HepG2 (cell line): Measurements from ENCODE around the gene SLC16A5. TPM values are rescaled to one million over a fixed set of nuclear protein-coding genes. Genes with fewer than 3 reads are reported as not detected.

Source experiments
- CENPT ChIP-seq: sonication (generic); formaldehyde crosslinking; IDR thresholded peaks from 2 replicates; pipeline ENCODE4 v1.8.0; 2022; ENCODE audit warnings: low read depth, mild to moderate bottlenecking, moderate library complexity, missing genetic modification reagents
- DMAP1 ChIP-seq: IDR thresholded peaks from 2 replicates; pipeline ENCODE4 v1.6.1; 2016
- DPF2 ChIP-seq: sonication (generic); formaldehyde crosslinking; IDR thresholded peaks from 2 replicates; pipeline ENCODE4 v1.4.0; 2020; ENCODE audit warnings: mild to moderate bottlenecking, low read depth, missing genetic modification reagents, borderline replicate concordance
- FOXO1 ChIP-seq: sonication (generic); formaldehyde crosslinking; IDR thresholded peaks from 2 replicates; pipeline ENCODE4 v1.4.0; 2020; ENCODE audit warnings: missing genetic modification reagents
- HDAC6 ChIP-seq: fragments of 200-600 bp; sonication (generic); IDR thresholded peaks from 2 replicates; pipeline ENCODE4 v1.7.0; 2017; ENCODE audit warnings: mild to moderate bottlenecking, antibody characterized with exemption, low read length, low read depth
- HIVEP1 ChIP-seq: sonication (generic); formaldehyde crosslinking; IDR thresholded peaks from 2 replicates; pipeline ENCODE4 v1.4.0; 2020; ENCODE audit warnings: mild to moderate bottlenecking, missing genetic modification reagents
- KLF9 ChIP-seq: IDR thresholded peaks from 2 replicates; pipeline ENCODE4 v1.6.1; 2016; ENCODE audit warnings: low read depth
- NFIB ChIP-seq: sonication (generic); formaldehyde crosslinking; IDR thresholded peaks from 2 replicates; pipeline ENCODE4 v1.9.0; 2021; ENCODE audit warnings: missing genetic modification reagents, mild to moderate bottlenecking, borderline replicate concordance
- NR2F6 ChIP-seq, 2 experiments: IDR thresholded peaks; 2 replicates each; pipeline ENCODE4 v1.6.1; 2016; ENCODE audit warnings: antibody characterized with exemption in 1 of 2, mild to moderate bottlenecking in 1 of 2
- SCMH1 ChIP-seq: sonication (generic); formaldehyde crosslinking; IDR thresholded peaks from 2 replicates; pipeline ENCODE4 v1.9.0; 2021; ENCODE audit warnings: missing genetic modification reagents, mild to moderate bottlenecking, borderline replicate concordance
- SMAD3 ChIP-seq: sonication (generic); formaldehyde crosslinking; IDR thresholded peaks from 2 replicates; pipeline ENCODE4 v1.4.0; 2020; ENCODE audit warnings: missing genetic modification reagents
- TBX3 ChIP-seq: fragments of 450-650 bp; IDR thresholded peaks from 2 replicates; pipeline ENCODE4 v1.6.1; 2017; ENCODE audit warnings: antibody characterized with exemption, mild to moderate bottlenecking, inconsistent platforms, borderline replicate concordance
- ZBED4 ChIP-seq: sonication (generic); formaldehyde crosslinking; IDR thresholded peaks from 2 replicates; pipeline ENCODE4 v1.4.0; 2020; ENCODE audit warnings: missing genetic modification reagents, borderline replicate concordance
- ZBTB3 ChIP-seq: sonication (generic); formaldehyde crosslinking; IDR thresholded peaks from 2 replicates; pipeline ENCODE4 v1.4.0; 2020; ENCODE audit warnings: low read depth, mild to moderate bottlenecking, moderate library complexity, missing genetic modification reagents, borderline replicate concordance
- ZFP90 ChIP-seq: sonication (generic); formaldehyde crosslinking; IDR thresholded peaks from 2 replicates; pipeline ENCODE4 v1.8.0; 2022; ENCODE audit warnings: missing genetic modification reagents, mild to moderate bottlenecking, inconsistent platforms, borderline replicate concordance
- ZHX1 ChIP-seq: sonication (generic); formaldehyde crosslinking; IDR thresholded peaks from 2 replicates; pipeline ENCODE4 v1.8.1; 2022; ENCODE audit warnings: low read depth, mild to moderate bottlenecking, missing genetic modification reagents
- ZNF10 ChIP-seq: sonication (generic); formaldehyde crosslinking; IDR thresholded peaks from 2 replicates; pipeline ENCODE4 v1.4.0; 2020; ENCODE audit warnings: mild to moderate bottlenecking, low read depth, missing genetic modification reagents, borderline replicate concordance
- ZNF136 ChIP-seq: sonication (generic); formaldehyde crosslinking; IDR thresholded peaks from 2 replicates; pipeline ENCODE4 v1.8.1; 2022; ENCODE audit warnings: low read depth, mild to moderate bottlenecking, moderate library complexity, missing genetic modification reagents
- ZNF468 ChIP-seq: sonication (generic); formaldehyde crosslinking; IDR thresholded peaks from 2 replicates; pipeline ENCODE4 v1.8.0; 2022; ENCODE audit warnings: mild to moderate bottlenecking, moderate library complexity, missing genetic modification reagents
- ZNF546 ChIP-seq: sonication (generic); formaldehyde crosslinking; conservative IDR thresholded peaks from 2 replicates; pipeline ENCODE4 v1.8.1; 2023; ENCODE audit warnings: mild to moderate bottlenecking, missing genetic modification reagents
- ZNF781 ChIP-seq: sonication (generic); formaldehyde crosslinking; IDR thresholded peaks from 2 replicates; pipeline ENCODE4 v1.5.1; 2020; ENCODE audit warnings: borderline replicate concordance, mild to moderate bottlenecking, missing genetic modification reagents; ENCODE audit errors: not compliant biosample characterization
- polyA plus RNA-seq, 8 experiments: library from polyadenylated mRNA; depleted of rRNA in 3 of 8; stranded (reverse) in 7 of 8; unstranded in 1 of 8; fragments of >200 nt; fragmentation: Illumina TruSeq in 4 of 8; extraction: Trizol in 4 of 8; gene quantifications; 2 replicates each; pipeline versions ENCODE4 v1.2.1 to v1.2.3, GENCODE V29; 2011 to 2016; ENCODE audit warnings: low read depth in 4 of 8, missing spikeins in 1 of 8, mixed read lengths in 1 of 8; ENCODE audit not compliant: insufficient read depth in 1 of 8
- total RNA-seq, 5 experiments: library from RNA; depleted of rRNA; stranded (reverse); fragments of >200 nt; fragmentation: Illumina TruSeq; extraction: Trizol; gene quantifications; 2 replicates each; pipeline ENCODE4 v1.2.3, GENCODE V29; 2016; ENCODE audit warnings: low read depth in 1 of 5

Gene SLC16A5
- total and polyA plus RNA-seq, 2 of the 13 experiments (the other 11 are each of a cell fraction or from before 2014, with no cell fraction given), result 0.69 to 5.6 TPM

GRCh38 chr17:75090871-75091854 is 3.4 kb downstream of the SLC16A5 start (continued):
- 0 out of 2 replicates have a peak, but pooled peaks have one; percentile 55 for TF ChIP-seq ZBED4
- no peak for TF ChIP-seq SCMH1
- no peak for TF ChIP-seq HDAC6
- no peak for TF ChIP-seq NFIB (CRISPR knock-in tag)
- no peak for TF ChIP-seq TBX3
- TF ChIP-seq ZNF546 (CRISPR knock-in tag), result no peak; the same call in 1 of the 2 replicates
- TF ChIP-seq ZHX1 (CRISPR knock-in tag), result peak; percentile 86; the same call in 1 of the 2 replicates
- TF ChIP-seq HIVEP1 (CRISPR knock-in tag), result peak; percentile 74
- peak; percentile 52; the same call in 1 of the 2 replicates for TF ChIP-seq DMAP1
- no peak for TF ChIP-seq ZBTB3 (CRISPR knock-in tag)
- no peak for TF ChIP-seq KLF9
- TF ChIP-seq NR2F6 (IDR thresholded peaks at IDR 0.05), result peak; percentile 97
- peak; percentile 99 for TF ChIP-seq NR2F6 (CRISPR knock-in tag; IDR thresholded peaks at IDR 0.05)
- 0 out of 2 replicates have a peak, but pooled peaks have one; percentile 61 for TF ChIP-seq ZNF136 (CRISPR knock-in tag)
- peak; percentile 79; the same call in 1 of the 2 replicates for TF ChIP-seq SMAD3 (CRISPR knock-in tag)
- no peak for TF ChIP-seq ZFP90 (CRISPR knock-in tag)
- TF ChIP-seq DPF2 (CRISPR knock-in tag), result peak; percentile 65; the same call in 1 of the 2 replicates
- no peak for TF ChIP-seq ZNF468 (CRISPR knock-in tag)
- TF ChIP-seq CENPT, result no peak; the same call in 1 of the 2 replicates
- TF ChIP-seq ZNF781 (CRISPR knock-in tag), result peak; percentile 21
- TF ChIP-seq FOXO1, result no peak; the same call in 1 of the 2 replicates
- no peak for TF ChIP-seq ZNF10 (CRISPR knock-in tag)
